Measurements from ENCODE around the gene UBE2V1. TPM values are rescaled to one million over a fixed set of nuclear protein-coding genes. Genes with fewer than 3 reads are reported as not detected.

The UBE2V1 gene
- total and polyA plus RNA-seq, 2 of the 13 experiments (the other 11 are each of a cell fraction or from before 2014, with no cell fraction given): 81.3 to 132 TPM

DNA sequence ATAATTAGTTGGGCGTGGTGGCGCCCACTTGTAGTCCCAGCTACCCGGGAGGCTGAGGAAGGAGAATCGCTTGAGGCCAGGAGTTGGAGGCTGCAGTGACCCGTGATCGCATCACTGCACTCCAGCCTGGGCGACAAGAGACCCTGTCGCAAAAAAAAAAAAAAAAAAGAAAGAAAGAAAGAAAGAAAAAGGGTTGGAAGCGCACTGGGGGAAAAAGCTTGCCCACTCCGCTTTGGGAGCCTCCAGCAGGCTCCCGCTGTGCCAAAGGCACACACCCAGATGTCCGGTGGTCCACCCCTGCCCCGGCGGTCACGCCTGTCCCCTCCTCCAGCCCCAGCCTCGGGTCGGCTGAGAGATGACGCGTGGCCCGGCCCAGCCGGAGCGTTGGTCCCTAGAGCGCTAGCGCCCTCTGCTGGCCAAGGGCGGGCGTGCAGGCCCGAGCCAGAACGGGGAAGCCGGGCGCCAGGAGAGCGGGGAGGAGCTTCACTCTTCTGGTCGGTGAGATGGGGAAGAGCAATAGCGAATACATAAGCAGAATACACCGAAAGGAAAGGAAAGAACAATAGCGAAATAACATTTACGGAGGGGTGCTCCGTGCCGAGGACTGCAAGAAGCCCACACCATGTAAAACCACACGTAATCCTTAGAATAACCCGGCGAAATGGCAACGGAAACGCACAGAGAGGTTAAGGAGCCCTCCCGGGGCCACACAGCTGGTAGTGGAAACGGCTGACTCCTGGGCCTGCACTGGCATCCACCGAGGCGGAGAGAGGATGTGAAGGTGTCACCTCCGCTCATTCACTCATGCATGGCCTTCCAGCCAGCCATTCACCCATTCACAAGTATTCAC is 41.7 kb downstream of the UBE2V1 start (continued):
- TF ChIP-seq ZNF44 (CRISPR knock-in tag; IDR thresholded peaks at IDR 0.05) (no peak; the same call in 1 of the 2 replicates), MTF1 (CRISPR knock-in tag; IDR thresholded peaks at IDR 0.05) (no peak), ZNF720 (CRISPR knock-in tag; IDR thresholded peaks at IDR 0.05) (peak; percentile 95), PITX1 (CRISPR knock-in tag; IDR thresholded peaks at IDR 0.05) (peak; percentile 48; the same call in 1 of the 2 replicates), FOXA3 (CRISPR knock-in tag; IDR thresholded peaks at IDR 0.05) (peak; percentile 73), HIVEP1 (CRISPR knock-in tag; IDR thresholded peaks at IDR 0.05) (peak; percentile 78), ZNF142 (CRISPR knock-in tag; IDR thresholded peaks at IDR 0.05) (peak; percentile 73; the same call in 1 of the 2 replicates), ZBTB38 (CRISPR knock-in tag; IDR thresholded peaks at IDR 0.05) (peak; percentile 84; the same call in 1 of the 2 replicates)
- TF ChIP-seq, protein P1, sequence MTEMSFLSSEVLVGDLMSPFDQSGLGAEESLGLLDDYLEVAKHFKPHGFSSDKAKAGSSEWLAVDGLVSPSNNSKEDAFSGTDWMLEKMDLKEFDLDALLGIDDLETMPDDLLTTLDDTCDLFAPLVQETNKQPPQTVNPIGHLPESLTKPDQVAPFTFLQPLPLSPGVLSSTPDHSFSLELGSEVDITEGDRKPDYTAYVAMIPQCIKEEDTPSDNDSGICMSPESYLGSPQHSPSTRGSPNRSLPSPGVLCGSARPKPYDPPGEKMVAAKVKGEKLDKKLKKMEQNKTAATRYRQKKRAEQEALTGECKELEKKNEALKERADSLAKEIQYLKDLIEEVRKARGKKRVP (CRISPR knock-in tag; IDR thresholded peaks at IDR 0.05): peak in 1 of 2 experiments; percentile 81; a peak in 2 of 4 replicates
- TF ChIP-seq, protein P2, sequence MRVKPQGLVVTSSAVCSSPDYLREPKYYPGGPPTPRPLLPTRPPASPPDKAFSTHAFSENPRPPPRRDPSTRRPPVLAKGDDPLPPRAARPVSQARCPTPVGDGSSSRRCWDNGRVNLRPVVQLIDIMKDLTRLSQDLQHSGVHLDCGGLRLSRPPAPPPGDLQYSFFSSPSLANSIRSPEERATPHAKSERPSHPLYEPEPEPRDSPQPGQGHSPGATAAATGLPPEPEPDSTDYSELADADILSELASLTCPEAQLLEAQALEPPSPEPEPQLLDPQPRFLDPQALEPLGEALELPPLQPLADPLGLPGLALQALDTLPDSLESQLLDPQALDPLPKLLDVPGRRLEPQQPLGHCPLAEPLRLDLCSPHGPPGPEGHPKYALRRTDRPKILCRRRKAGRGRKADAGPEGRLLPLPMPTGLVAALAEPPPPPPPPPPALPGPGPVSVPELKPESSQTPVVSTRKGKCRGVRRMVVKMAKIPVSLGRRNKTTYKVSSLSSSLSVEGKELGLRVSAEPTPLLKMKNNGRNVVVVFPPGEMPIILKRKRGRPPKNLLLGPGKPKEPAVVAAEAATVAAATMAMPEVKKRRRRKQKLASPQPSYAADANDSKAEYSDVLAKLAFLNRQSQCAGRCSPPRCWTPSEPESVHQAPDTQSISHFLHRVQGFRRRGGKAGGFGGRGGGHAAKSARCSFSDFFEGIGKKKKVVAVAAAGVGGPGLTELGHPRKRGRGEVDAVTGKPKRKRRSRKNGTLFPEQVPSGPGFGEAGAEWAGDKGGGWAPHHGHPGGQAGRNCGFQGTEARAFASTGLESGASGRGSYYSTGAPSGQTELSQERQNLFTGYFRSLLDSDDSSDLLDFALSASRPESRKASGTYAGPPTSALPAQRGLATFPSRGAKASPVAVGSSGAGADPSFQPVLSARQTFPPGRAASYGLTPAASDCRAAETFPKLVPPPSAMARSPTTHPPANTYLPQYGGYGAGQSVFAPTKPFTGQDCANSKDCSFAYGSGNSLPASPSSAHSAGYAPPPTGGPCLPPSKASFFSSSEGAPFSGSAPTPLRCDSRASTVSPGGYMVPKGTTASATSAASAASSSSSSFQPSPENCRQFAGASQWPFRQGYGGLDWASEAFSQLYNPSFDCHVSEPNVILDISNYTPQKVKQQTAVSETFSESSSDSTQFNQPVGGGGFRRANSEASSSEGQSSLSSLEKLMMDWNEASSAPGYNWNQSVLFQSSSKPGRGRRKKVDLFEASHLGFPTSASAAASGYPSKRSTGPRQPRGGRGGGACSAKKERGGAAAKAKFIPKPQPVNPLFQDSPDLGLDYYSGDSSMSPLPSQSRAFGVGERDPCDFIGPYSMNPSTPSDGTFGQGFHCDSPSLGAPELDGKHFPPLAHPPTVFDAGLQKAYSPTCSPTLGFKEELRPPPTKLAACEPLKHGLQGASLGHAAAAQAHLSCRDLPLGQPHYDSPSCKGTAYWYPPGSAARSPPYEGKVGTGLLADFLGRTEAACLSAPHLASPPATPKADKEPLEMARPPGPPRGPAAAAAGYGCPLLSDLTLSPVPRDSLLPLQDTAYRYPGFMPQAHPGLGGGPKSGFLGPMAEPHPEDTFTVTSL (CRISPR knock-in tag; IDR thresholded peaks at IDR 0.05; ENCODE audit: borderline replicate concordance): no peak
- TF ChIP-seq, protein P3, sequence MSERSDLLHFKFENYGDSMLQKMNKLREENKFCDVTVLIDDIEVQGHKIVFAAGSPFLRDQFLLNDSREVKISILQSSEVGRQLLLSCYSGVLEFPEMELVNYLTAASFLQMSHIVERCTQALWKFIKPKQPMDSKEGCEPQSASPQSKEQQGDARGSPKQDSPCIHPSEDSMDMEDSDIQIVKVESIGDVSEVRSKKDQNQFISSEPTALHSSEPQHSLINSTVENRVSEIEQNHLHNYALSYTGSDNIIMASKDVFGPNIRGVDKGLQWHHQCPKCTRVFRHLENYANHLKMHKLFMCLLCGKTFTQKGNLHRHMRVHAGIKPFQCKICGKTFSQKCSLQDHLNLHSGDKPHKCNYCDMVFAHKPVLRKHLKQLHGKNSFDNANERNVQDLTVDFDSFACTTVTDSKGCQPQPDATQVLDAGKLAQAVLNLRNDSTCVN (CRISPR knock-in tag; IDR thresholded peaks at IDR 0.05; ENCODE audit: borderline replicate concordance): peak; percentile 91
- TF ChIP-seq, protein P4, sequence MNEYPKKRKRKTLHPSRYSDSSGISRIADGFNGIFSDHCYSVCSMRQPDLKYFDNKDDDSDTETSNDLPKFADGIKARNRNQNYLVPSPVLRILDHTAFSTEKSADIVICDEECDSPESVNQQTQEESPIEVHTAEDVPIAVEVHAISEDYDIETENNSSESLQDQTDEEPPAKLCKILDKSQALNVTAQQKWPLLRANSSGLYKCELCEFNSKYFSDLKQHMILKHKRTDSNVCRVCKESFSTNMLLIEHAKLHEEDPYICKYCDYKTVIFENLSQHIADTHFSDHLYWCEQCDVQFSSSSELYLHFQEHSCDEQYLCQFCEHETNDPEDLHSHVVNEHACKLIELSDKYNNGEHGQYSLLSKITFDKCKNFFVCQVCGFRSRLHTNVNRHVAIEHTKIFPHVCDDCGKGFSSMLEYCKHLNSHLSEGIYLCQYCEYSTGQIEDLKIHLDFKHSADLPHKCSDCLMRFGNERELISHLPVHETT (CRISPR knock-in tag; conservative IDR thresholded peaks at IDR 0.05): no peak; the same call in 1 of the 2 replicates
